Pons (tissue), 1 donor: ENCODE results near the gene EIF4E2.
A peak's percentile ranks its signal among the peaks of the same experiment; 100 is the strongest.

Experiments used
- DNase-seq: peaks from one replicate; pipeline ENCODE4 v3.0.0-alpha.2; 2016; ENCODE audit warnings: low spot score

EIF4E2 gene, protein sequence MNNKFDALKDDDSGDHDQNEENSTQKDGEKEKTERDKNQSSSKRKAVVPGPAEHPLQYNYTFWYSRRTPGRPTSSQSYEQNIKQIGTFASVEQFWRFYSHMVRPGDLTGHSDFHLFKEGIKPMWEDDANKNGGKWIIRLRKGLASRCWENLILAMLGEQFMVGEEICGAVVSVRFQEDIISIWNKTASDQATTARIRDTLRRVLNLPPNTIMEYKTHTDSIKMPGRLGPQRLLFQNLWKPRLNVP

DNA sequence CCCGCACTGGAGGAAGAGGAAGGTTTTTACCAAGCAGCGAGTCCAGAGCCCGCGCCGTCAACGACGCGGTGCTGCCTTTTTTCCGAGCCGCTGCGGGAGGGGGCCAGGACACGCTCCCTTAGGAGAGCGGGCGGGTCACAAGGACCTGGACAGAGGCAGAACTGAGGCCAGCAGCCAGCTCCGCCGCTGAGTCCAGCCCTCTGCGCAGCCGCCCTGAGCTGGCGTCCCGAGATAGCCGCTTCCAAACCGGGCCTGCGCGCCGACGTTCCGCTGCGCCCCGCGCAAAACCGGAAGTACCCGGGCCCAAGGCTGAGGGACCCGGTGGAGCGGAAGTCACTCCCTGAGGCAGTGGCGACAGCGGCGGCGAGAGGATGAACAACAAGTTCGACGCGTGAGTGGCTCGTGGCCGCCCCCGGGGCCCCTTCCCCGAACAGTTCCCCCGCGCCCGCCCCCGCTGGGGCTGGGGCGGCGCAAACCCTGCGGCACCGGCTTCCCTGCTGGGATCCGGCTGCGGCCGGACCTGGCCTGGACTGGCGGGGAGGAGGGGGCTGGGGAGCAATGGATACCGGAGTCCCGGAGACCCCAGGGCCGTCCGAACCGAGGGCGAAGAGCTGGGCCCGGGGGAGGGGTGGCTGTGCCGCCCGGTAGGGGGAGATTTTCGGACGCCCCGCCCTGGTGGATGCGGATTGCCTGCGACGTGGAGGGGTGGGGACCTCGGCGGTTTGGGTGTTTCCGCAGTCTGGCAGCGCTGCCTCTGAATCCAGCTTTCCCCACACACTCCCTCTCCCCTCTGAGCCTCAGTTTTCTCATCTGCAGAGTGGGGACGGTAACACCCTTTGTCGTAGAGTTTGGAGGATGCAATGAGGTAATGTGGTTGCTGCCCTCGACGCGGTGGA is at the start of gene EIF4E2, which contains the start of gene TIGD1:
Gene EIF4E2 (plus strand): TSS at position 336 of the 896 bp plus-strand sequence. CDS start 36 bp downstream, at position 372.
Gene TIGD1 (minus strand): TSS at position 204 of the 896 bp plus-strand sequence. CDS start 675 bp downstream, outside the sequence.
- peak; percentile 90 for DNase-seq

DNA sequence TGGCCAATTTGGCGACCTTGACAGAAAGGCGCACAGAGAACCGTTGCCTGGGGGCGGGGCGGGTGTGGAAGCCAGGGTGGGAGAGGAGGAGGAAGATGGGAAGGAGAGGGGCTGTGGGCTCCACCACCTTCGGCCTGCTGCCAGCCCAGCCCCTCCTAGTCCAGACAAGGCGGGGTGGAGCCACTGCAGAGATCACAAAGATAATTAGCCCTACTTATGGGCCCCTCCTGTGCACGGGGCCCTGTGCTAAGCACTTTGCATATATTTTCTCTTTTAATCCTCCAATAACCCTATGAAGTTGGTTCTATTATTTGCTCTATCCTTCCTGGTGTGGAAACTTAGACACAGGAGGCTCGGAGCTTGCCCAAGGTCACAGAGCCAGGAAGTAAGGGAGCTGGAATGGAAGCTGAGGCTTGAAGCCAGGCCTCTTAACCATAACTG is 49.1 kb upstream of the EIF4E2 start:
- DNase-seq: no peak

DNA sequence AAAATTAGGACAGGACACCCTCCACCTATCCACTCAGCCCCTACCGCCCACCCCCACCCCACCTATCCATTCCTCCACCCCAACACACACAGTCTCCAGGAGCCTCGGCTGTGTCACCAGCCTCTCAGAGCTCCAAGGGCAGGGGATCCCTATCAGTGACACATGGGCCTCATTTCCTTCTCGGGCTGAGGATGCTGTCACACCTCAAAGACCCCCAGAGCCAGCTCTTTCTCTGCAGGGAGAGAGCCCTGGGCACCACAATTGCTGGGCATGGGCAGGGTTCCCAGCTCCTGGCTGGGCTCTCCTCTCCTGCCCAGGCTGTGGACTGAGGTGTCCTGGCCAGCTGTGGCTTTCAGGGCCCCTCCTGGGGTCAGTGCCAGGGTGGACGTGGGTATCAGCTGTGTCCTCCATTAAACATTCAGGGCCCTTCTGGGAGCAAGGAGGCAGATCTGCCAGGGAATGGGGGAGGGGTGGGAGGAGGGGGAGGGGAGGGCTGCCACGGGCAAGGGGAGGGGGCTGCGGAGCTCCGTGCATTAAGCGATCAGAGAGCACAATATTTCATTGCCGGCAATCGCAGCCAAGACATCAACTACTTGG is 48.6 kb upstream of the EIF4E2 start:
- no peak for DNase-seq

DNA sequence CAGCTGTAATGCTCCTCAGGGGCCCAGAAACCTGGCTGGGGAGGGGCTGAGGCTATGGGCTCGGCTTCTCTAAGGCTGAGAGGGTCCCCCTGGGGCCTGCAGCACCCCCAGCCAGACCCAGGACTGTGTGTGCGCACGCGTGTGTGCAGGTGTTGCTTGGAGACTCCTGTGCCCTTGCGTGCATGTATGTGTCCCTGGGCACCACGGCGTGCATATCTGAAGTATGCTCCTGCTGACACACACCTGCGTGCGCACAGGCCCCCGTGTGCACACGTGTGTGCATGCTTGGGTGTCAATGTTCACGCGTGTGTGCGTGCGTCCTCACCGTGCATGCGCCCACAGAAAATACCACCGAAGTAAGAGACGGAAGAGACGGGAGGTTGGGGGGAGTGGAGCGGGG is 48.0 kb upstream of the EIF4E2 start:
- DNase-seq: no peak

DNA sequence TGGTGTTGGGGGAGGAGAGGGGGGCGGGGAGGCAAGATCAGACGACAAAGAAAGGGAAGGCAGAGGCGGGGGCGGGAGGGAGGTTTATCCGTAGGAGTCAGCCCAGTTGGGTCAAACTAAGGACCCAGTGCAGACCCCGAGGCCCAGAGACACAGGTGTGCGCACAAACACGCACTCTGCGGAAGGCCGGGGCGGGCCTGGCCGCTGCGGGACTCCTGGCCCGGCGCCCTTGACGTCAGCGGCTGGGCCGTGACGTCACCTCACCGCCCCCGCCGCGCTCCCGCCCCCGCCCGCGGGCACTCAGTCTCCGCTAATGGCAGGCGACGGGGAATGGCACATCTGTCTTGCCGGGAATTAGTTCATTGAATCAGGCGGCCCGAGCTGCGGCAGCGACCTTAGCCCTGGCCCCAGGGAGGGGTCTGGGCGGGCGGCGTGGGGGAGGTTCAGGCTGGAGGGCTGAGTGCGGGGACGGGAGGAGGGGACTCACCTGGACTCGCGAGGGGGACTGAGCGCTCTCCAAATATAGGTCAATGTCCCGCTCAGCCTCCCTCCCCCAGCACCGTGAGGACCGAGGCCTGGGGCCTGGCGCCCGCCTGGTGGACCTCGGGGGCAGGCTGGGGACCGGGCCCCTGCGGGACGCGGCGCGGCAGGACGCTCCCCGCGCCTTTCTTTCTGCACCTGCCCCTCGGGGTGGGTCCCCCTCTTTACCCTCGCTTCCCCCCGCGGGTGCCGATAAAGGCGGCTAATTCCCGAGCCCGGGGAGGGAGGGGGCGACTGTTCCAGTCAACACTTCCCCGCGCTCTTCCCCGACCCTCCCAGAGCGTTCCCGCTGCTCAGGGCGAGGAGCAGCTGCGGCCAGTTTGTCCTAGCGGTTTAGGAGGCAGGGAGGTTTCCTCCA is 47.3 kb upstream of the EIF4E2 start:
- DNase-seq: no peak

DNA sequence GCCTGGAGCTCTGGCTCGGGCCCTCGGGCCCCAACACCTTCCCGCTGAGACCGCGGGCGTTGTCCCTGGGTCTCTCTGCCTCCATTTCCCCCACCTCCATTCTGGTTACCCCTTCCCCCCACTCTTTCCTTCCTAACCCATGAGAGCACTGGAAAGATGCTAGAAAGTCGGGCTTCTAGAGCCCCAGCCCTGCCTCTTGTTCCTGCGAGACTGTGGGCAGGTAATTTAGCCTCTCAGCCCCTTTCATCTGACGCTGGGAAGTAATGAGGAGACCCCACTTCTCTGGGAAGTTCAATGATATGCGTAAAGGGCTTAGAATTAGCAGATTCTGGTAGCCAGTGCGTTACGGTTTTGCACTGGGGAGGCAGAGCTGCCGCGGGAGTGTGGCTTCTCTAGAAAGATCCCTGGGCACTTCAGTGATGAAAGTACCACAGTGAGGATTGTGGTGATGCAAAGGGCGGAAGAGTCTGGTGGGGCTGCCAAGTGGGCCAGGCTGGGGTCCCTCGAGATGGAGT is 46.6 kb upstream of the EIF4E2 start:
- DNase-seq: no peak

DNA sequence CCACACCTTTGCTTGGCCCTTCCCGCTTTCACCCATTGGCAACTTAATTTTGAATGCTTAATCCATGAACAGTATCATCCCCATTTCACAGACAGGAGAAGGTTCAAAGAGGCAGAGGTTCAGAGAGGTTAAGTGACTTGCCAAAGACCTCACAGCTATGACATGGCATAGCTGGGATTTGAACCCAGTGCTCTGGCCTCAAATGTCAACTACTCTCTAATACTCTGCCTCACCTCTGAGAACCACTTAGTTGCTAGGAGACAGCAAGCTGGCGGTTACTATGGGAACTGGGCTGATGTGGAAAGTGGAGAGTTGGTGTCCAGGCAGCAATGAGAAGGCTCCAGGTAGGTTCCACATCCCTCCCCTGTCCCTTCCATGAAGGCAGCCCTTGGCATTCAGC is 46.1 kb upstream of the EIF4E2 start:
- no peak for DNase-seq

DNA sequence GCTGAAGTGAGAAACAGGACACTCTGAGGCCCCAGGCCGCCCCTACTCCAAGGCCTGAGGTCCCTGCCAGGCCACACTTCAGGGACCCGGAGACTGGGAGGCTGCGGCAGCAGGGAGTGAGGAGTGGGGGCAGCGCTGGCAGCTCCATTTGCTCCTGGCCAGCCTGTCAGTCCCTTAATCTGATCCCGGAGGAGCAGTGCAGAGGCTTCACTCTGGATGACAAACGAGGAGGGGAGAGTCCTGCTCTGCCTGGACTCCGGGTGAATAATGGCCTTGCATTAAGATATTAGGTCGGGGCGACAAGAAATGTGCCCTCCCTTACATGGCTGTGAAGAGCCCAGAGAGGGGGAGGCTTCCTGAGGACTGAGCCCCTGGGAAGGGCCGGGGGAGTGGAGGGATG is 44.6 kb upstream of the EIF4E2 start:
- DNase-seq: no peak

DNA sequence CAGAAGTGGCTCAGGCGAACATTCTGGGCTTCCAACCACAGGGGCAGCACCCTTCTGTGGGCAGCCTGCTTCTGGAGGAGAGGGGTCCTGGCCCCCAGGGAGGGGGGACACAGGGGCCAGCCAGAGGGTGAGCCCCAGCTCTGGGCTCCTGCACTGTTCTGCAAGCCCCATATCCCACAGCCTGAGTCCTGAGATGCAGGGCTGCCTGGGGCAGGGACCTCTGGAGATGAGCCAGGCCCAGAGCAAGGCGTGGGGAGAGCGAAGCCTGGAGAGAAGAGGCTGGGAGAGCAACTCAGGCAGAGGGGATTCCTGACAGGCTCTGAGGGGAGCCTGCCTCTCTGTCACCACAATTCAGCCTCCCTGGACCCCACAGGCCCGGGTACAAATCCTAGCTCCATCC is 43.8 kb upstream of the EIF4E2 start:
- no peak for DNase-seq

DNA sequence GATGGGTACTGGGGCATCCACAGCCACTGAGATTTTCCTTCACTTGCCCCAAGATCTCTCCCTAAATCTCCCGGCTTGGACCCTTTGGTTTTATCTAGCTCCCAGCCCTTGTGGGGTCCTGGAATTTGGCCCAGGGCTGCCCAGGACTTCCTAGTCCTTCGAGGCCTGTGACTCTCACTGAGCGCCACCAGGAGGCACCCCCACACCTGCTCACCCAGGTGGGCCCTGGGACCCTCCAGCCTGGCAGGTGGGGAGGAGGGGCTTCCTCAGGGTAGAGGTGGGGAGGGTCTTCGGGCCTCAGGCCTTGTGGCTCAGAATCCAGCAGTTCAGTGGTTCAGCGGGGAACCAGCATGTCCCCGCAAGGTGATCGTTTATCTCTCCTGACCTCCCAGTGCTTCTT is 42.2 kb upstream of the EIF4E2 start:
- DNase-seq: no peak

DNA sequence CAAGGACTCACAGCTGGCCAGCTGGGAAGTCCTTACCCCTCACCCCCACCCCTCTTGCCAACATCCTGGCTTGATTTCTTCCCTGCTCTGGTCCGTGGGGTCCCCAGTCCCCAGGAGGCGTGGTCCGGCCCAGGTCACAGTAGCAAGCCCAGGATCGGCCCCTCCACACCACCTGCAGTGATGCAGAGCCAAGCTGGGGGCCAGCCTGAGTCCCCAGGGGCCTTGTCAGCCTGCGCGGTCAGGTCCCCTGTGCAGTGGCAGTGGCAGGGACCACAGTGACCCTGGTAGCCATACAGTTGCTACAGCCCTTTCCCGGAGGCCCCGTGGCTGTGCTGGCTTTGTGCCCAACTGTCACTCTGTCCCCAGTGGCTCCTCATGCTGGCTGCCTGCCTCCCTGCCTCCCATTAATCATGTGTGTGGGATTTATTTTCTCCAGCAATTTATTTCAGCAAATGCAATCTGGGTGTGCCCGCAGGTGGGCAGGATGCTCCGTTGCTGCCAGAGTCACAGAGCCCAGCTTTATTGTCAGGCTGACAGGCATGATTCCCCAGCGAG is 39.1 kb upstream of the EIF4E2 start:
- no peak for DNase-seq

DNA sequence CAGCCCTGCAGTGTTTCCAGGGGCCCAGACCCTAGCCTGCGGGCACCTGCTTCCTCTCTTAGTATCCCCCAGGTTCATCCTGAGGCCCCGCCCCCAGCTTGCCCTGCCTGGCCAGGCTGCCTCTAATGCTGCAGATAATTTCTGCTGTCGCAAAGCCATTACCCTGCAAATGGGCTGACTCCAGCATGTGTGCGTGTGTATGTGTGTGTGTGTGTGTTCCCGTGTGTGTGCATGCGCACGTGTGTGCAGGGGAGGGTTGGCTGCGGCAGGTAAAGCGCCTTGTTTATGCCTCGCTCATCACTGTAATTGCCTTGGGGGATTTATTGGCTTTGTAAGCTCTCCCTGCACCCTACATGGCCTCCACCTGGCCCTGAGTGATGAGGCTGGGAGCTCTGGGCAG is 37.9 kb upstream of the EIF4E2 start:
- DNase-seq: no peak

DNA sequence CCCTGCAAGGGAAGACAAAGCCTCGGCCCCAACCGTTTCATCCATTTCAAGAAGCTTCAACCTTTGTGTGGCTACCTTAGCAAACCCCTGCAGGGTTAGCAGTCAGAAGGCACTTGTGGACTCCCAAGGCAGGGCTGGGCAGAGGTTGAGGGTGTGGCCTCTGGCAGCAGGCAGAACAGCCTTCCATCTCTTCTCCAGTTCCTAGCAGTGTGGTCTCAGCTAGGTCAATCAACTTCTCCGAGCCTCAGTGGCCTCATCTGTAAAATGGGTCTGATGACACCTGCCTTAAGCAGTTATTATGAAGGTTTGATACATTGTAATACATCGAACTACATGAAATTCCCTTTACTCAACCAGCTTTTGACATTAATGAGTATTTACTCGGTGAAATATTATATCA is 37.1 kb upstream of the EIF4E2 start:
- no peak for DNase-seq

DNA sequence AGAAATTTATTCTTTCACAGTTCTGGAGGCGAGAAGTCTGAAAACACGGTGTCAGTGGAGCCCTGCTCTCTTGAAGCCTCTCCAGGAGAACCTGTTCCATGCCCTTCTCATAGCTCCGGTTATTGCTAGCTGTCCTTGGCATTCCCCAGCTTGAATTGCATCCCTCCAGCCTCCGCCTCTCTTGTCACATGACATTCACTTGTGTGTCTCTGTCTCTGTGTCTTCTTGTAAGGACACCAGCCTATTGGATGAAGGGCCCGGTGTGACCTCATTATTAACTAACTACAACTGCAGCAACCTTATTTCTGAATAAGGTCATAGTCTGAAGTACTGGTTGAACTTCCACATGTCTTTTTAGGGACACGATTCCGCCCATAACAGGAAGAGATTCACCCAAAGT is 34.9 kb upstream of the EIF4E2 start:
- no peak for DNase-seq

DNA sequence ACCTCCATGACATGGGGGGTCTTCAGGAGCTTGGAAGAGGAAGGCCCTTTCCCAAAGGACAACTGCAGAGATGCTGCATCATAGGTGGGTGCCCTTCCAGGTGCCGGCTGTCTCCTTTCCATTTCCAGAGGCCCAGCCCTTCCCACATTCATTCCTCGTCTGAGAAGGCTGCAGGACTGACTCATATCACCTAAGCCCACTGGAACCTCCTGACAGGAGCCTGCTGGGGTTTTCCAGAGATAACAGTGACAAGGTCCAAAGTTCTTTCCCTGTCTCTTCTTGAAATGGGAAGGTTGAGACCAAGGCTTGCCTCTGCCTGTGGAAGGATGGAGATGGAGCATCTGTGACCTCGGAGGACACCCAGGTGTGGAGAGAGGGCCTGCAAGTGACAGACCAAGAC is 33.9 kb upstream of the EIF4E2 start:
- no peak for DNase-seq

DNA sequence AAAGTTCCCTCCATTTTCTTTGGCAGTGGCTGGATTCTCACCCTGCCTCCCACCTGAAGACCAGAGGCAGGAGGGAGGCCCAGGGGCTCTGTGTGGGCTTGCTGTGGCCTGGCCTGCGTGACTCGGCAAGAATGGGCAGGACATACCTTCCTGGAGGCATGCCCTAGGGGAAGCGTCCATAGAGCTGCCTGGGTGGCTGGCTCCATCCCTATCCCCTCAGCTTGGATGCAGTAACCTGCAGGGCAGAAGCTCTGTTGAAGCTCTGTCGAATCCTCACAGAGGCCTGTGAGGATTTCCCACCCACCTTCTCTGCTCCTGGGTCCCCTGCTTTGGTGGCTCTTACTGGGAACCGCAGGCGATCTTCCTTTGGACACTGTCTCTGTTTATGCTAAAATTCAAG is 31.6 kb upstream of the EIF4E2 start:
- no peak for DNase-seq

DNA sequence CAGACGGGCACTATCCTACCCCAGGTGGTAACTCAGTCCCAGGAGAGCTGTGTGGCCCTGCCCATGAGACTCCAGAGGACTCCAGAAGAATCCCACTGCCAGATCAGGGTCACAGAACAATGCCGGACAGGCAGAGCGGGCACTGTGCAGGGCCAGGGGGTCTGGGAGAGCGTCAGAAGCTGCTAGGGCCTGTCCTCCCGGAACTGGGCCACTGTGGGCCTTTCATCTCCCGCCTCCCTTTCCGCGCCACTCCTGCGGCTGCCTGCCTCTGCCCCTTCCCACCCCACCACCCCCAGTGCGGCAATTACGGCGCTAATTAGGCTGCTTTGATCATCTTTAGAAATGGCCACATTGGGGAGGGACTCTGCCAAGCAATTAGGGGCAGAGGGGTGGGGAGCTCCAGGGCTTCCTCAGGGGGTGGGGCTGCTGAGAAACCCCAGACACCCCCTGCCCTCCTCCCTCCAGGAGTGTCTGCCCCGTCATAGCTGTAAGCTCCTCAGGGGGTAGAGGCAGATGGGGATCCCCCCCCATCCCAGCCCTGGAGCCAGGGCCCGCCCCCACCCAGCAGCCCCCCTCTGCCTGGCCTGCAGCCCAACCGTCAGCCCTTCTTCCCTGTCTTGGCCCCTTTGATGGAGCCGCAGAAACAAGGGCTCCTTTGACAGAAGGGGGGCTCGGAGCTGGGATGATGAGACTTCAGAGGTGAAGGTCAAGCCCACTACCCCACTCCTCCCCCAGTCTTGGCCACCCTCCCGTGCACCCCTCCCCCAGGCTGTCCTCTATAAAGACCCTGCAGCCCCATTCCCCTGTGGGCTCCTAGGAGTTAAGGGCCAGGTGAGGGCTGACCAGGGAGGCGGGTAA is 30.7 kb upstream of the EIF4E2 start, which contains the start of gene PRSS56:
Gene PRSS56 (plus strand): TSS at position 808 of the 858 bp plus-strand sequence. CDS start 211 bp downstream, outside the sequence.
- DNase-seq: no peak

DNA sequence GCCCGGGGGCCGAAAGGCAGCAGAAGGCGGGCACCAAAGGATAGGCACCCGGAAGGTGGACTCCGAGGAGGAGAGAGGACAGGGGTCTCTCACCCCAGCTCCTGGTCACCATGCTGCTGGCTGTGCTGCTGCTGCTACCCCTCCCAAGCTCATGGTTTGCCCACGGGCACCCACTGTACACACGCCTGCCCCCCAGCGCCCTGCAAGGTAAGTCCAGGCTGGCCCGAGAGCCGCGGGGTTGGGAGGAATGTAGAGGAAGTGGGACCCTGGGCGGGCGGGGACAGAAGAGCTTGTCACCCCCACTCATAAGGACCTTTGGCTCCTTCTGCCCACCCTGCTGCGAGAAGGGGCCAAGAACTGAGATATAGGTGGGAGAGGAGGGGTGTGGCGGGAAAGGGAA is 30.0 kb upstream of the EIF4E2 start:
- no peak for DNase-seq

DNA sequence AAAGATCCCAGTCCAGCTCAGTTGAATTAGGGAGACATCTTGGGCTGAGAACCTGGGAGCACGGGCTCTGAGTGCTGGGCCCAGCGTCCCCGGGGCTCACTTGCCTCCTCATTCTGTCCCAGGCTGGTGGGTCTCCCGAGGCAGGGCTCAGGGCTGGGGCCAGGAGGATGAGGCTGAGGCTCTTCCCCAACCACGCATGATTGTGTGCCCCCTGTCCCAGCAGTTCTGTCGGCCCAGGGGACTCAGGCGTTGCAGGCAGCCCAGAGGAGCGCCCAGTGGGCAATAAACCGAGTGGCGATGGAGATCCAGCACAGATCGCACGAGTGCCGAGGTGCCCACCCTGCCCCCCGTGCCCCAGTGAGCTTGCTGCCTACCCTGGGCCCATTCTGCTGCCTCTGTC is 29.4 kb upstream of the EIF4E2 start:
- no peak for DNase-seq

DNA sequence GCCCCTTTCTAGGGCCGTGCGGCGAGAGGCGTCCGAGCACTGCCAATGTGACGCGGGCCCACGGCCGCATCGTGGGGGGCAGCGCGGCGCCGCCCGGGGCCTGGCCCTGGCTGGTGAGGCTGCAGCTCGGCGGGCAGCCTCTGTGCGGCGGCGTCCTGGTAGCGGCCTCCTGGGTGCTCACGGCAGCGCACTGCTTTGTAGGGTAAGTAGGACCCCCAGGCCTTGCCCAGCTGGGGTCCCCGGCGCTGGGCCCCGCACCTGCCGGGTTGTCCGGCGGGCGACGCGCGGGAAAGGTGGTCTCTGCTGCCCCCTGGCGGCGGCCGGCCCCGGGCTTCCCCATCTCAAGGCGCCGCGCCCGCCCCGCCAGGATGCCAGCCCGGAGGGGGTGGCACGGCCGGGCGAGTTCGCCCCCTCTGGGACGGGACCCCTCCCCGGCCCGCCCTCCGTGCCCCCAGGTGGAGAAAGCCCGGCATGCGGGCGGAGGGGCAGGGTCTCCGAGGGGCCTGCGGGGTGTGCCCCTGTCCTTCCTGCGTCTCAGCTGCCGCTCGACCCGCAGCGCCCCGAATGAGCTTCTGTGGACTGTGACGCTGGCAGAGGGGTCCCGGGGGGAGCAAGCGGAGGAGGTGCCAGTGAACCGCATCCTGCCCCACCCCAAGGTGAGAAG is 28.4 kb upstream of the EIF4E2 start:
- DNase-seq: no peak
